ENCODE results near the gene CADPS. TPM values are rescaled to one million over a fixed set of nuclear protein-coding genes. Genes with fewer than 3 reads are reported as not detected.
"Not testable (repeated sequence)": the region's sequence is repeated elsewhere in the genome, so short reads cannot be mapped to it uniquely, and the experiment has no call there.

CADPS gene
- total RNA-seq, 6 experiments from 2014 or later = not detected

GRCh38 chr3:62585861-62586260 lies 289.4 kb downstream of the CADPS start:
- Mint-ChIP-seq H3K36me3 (ENCODE audit: low read depth) (no peaks in the 10 kb centered on the region), H3K4me3 (peak overlapping the region; percentile 35), H3K27me3 (ENCODE audit: insufficient read depth) (no peaks in the 10 kb centered on the region; the same call in 1 of the 2 replicates), H3K27ac (peak overlapping the region; percentile 85), H3K9me3 (no peaks in the 10 kb centered on the region), H3K4me1 (ENCODE audit: low read depth) (peaks cover 47% of the 10 kb centered on the region)
- TF ChIP-seq CTCF (IDR thresholded peaks at IDR 0.05) = no peak
- DNase-seq = no peak

- Mint-ChIP-seq H3K27me3 (ENCODE audit: insufficient read depth) (no peaks in the 10 kb centered on the region; the same call in 1 of the 2 replicates), H3K27ac (no peak overlapping the region), H3K9me3 (peaks cover 9% of the 10 kb centered on the region), H3K36me3 (ENCODE audit: low read depth) (peaks cover 5% of the 10 kb centered on the region), H3K4me1 (ENCODE audit: low read depth) (peaks cover 42% of the 10 kb centered on the region), H3K4me3 (no peak overlapping the region)
- TF ChIP-seq CTCF (IDR thresholded peaks at IDR 0.05) = no peak
- DNase-seq = no peak
Observed at GRCh38 chr3:62584636-62585035, 290.6 kb downstream of the CADPS start.

GRCh38 chr3:62582495-62583172 lies 292.6 kb downstream of the CADPS start:
- no peak for TF ChIP-seq CTCF (IDR thresholded peaks at IDR 0.05)
- Mint-ChIP-seq H3K9me3 (peaks cover 25% of the 10 kb centered on the region), H3K27ac (no peak overlapping the region), H3K27me3 (ENCODE audit: insufficient read depth) (no peaks in the 10 kb centered on the region; the same call in none of the 2 replicates), H3K36me3 (ENCODE audit: low read depth) (peaks cover 17% of the 10 kb centered on the region), H3K4me1 (ENCODE audit: low read depth) (peaks cover 24% of the 10 kb centered on the region), H3K4me3 (no peak overlapping the region)
- no peak for DNase-seq

GRCh38 chr3:62580485-62580884 lies 294.7 kb downstream of the CADPS start:
- Mint-ChIP-seq H3K9me3 (peaks cover 27% of the 10 kb centered on the region), H3K36me3 (ENCODE audit: low read depth) (peaks cover 17% of the 10 kb centered on the region)
- not testable (repeated sequence) for H3K4me1 Mint-ChIP-seq (ENCODE audit: low read depth); H3K4me3 Mint-ChIP-seq; H3K27me3 Mint-ChIP-seq (ENCODE audit: insufficient read depth); H3K27ac Mint-ChIP-seq; DNase-seq

- no peak overlapping the region for H3K27ac Mint-ChIP-seq
- DNase-seq = no peak
- no peak overlapping the region for H3K4me3 Mint-ChIP-seq
- H3K36me3 Mint-ChIP-seq (ENCODE audit: low read depth) = peaks cover 17% of the 10 kb centered on the region
- no peak for TF ChIP-seq CTCF (IDR thresholded peaks at IDR 0.05)
- H3K9me3 Mint-ChIP-seq = peaks cover 27% of the 10 kb centered on the region
- H3K27me3 Mint-ChIP-seq (ENCODE audit: insufficient read depth) = no peaks in the 10 kb centered on the region; the same call in 1 of the 2 replicates
- peaks cover 9% of the 10 kb centered on the region for H3K4me1 Mint-ChIP-seq (ENCODE audit: low read depth)
Observed at GRCh38 chr3:62577153-62577552, 298.1 kb downstream of the CADPS start.

GRCh38 chr3:62574266-62574898 lies 300.8 kb downstream of the CADPS start:
- peaks cover 16% of the 10 kb centered on the region for H3K9me3 Mint-ChIP-seq
- H3K4me1 Mint-ChIP-seq (ENCODE audit: low read depth) = peaks cover 14% of the 10 kb centered on the region
- H3K4me3 Mint-ChIP-seq = no peak overlapping the region
- no peak for TF ChIP-seq CTCF (IDR thresholded peaks at IDR 0.05)
- peaks cover 9% of the 10 kb centered on the region for H3K36me3 Mint-ChIP-seq (ENCODE audit: low read depth)
- no peak for DNase-seq
- H3K27me3 Mint-ChIP-seq (ENCODE audit: insufficient read depth) = no peaks in the 10 kb centered on the region; the same call in 1 of the 2 replicates
- no peak overlapping the region for H3K27ac Mint-ChIP-seq

Measured in HFFc6 (cell line).